Activated CD8-positive, alpha-beta memory T cell treated with anti-CD3 and anti-CD28 coated beads, Interleukin-2, amount 10 ng/mL, durations not matched to agents 7 days and 5 days (primary cell): ENCODE measurements around the gene SLC22A7. TPM values are rescaled to one million over a fixed set of nuclear protein-coding genes. Genes with fewer than 3 reads are reported as not detected.

ENCODE experiments used
- ATAC-seq: fragments of 150-1000 bp; cut with Tn5 transposase; one replicate; pipeline ENCODE4 v1.10.0; 2021; ENCODE audit warnings: moderate library complexity
- CTCF ChIA-PET: fragments of 350-600 bp; sonication (Branson Sonifier 250); formaldehyde crosslinking; loops from one replicate; lab custom pipeline; 2021; ENCODE audit warnings: antibody characterized with exemption; lab: Charles Lee
- DNase-seq: peaks from one replicate; pipeline ENCODE4 v3.0.0-alpha.2; 2020
- H3K27ac Mint-ChIP-seq: one replicate; pipeline ENCODE4 v1.8.0; 2021; ENCODE audit warnings: mild to moderate bottlenecking, mixed read lengths
- H3K27me3 Mint-ChIP-seq: one replicate; pipeline ENCODE4 v1.8.0; 2021; ENCODE audit warnings: mixed read lengths
- H3K36me3 Mint-ChIP-seq: one replicate; pipeline ENCODE4 v1.8.0; 2021; ENCODE audit warnings: mild to moderate bottlenecking, mixed read lengths
- H3K4me1 Mint-ChIP-seq: one replicate; pipeline ENCODE4 v1.8.0; 2021; ENCODE audit warnings: mixed read lengths
- H3K4me3 Mint-ChIP-seq: one replicate; pipeline ENCODE4 v1.8.0; 2021; ENCODE audit warnings: mild to moderate bottlenecking, moderate library complexity, mixed read lengths
- H3K9me3 Mint-ChIP-seq: one replicate; pipeline ENCODE4 v1.8.0; 2022; ENCODE audit warnings: low read depth, mixed read lengths
- total RNA-seq, 2 experiments: library from RNA; stranded (reverse); gene quantifications; one replicate each; pipeline ENCODE4 v1.2.3, GENCODE V29; 2021

The SLC22A7 gene
- total RNA-seq, 2 experiments from 2014 or later, result not detected

DNA sequence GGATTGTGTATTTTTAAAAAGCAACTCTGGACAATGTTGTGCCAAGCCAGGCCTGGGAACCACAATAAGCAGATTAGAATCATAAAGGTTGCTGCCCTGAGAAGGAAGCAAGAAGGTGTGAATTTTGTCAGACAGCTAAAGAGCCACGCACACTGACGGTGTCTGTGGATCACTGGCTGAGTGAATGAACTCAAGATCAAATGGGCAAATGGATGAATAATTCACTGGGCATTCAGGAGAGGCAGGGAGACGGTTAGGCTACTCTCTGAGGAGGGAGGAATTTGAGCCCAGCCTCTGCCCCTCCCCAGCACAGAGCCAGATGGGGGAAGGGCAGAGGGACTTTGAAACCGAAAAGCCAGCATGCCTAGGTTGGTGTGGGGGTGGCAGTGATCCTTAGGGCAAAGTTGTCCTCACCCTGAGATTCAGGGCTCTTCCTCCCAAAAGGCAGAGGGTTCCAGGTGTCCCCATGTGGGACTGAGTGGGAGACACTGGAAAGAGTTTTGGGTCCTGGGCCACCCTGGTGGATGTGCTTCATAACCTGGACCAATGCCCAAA is 19.5 kb upstream of the SLC22A7 start:
- ATAC-seq (no peak), DNase-seq (no peak)
- H3K36me3 Mint-ChIP-seq, result no peaks in the 10 kb centered on the region
- no peaks in the 10 kb centered on the region for H3K9me3 Mint-ChIP-seq
- peaks cover 17% of the 10 kb centered on the region for H3K4me1 Mint-ChIP-seq
- H3K4me3 Mint-ChIP-seq, result no peak overlapping the region
- peaks cover 55% of the 10 kb centered on the region for H3K27me3 Mint-ChIP-seq
- H3K27ac Mint-ChIP-seq, result peak overlapping the region; percentile 33
- CTCF ChIA-PET, result interaction anchor here (0.6 kb wide), 1 partner anchor 186 kb away, joined by 3 read pairs; no protein-coding TSS in a partner anchor

DNA sequence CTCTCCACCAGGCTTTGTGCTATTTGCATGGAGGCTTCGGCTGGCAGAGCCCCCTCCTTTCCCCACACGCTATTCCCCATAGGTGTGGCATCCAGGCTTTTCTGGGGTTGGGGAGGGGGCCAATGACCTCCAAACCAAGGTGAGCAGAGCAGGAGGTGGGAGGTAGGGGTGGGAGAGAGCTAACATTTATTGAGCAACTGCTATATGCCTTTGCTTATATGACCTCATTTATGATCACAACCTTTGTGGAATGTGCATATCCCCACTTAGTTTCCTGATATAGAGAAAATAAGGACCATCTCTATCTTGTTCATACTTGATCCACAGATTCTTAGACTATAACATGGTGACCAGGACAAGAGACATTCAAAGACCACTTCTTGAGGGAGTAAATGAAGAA is 17.8 kb upstream of the SLC22A7 start:
- no peak for DNase-seq
- Mint-ChIP-seq H3K27ac (no peak overlapping the region), H3K4me3 (no peak overlapping the region), H3K27me3 (peaks cover 44% of the 10 kb centered on the region), H3K4me1 (peaks cover 5% of the 10 kb centered on the region), H3K9me3 (no peaks in the 10 kb centered on the region), H3K36me3 (no peaks in the 10 kb centered on the region)
- CTCF ChIA-PET, result interaction anchor here (1.0 to 1.2 kb wide), 2 partner anchors 51 to 118 kb away, joined by 3 to 4 read pairs; partner anchors contain the start of gene DNPH1
- ATAC-seq, result no peak

DNA sequence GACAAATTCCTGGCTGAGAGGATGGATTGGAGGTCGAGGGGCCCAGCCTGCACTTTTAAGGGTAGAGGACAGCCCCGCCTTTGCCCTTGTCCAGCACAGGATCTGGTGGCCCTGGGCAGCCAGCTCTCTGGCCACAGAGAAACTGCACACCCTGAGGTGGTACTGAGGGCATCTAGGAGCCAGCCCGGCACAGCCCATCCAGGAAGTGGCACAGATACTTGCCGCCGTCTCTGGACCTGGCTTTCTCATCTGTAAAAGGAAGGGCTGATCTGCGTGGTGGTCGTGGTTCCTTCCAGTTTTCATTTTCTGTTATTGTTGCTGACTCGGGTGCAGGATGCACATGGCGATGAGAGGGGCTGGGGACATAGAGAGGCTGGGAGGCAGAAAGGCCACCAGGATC is 16.0 kb upstream of the SLC22A7 start:
- Mint-ChIP-seq H3K27me3 (peaks cover 41% of the 10 kb centered on the region), H3K36me3 (no peaks in the 10 kb centered on the region), H3K4me1 (no peaks in the 10 kb centered on the region), H3K4me3 (no peak overlapping the region), H3K9me3 (no peaks in the 10 kb centered on the region), H3K27ac (no peak overlapping the region)
- DNase-seq, result no peak
- ATAC-seq, result no peak
- CTCF ChIA-PET, result no interaction called here

DNA sequence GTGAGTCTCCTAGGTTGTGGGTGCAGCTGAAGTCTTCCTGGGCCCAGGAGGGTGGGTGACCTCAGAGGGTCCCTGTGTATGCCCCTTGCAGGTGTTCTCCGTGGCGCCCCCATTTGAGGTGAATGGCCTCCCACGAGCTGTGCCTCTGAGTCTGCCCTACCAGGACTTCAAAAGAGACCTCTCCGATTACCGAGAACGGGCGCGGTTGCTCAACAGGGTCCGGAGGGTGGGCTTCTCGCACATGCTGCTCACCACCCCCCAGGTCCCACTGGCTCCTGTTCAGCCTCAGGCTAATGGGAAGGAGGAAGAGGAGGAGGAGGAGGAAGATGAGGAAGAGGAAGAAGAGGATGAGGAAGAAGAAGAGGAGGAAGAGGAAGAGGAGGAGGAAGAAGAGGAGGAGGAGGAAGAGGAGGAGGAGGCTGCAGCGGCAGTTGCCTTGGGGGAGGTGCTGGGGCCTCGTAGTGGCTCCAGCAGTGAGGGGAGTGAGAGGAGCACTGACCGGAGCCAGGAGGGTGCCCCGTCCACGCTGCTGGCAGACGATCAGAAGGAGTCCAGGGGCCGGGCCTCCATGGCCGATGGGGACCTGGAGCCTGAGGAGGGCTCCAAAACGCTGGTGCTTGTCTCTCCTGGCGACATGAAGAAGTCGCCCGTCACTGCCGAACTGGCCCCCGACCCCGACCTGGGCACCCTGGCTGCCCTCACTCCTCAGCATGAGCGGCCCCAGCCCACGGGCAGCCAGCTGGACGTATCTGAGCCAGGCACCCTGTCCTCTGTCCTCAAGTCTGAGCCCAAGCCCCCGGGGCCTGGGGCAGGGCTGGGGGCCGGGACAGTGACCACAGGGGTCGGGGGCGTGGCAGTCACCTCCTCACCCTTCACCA is 15.2 kb upstream of the SLC22A7 start:
- peaks cover 38% of the 10 kb centered on the region for H3K27me3 Mint-ChIP-seq
- ATAC-seq (no peak), DNase-seq (no peak)
- H3K36me3 Mint-ChIP-seq, result no peaks in the 10 kb centered on the region
- CTCF ChIA-PET, result no interaction called here
- no peak overlapping the region for H3K27ac Mint-ChIP-seq
- H3K9me3 Mint-ChIP-seq, result no peaks in the 10 kb centered on the region
- no peak overlapping the region for H3K4me3 Mint-ChIP-seq
- no peaks in the 10 kb centered on the region for H3K4me1 Mint-ChIP-seq

DNA sequence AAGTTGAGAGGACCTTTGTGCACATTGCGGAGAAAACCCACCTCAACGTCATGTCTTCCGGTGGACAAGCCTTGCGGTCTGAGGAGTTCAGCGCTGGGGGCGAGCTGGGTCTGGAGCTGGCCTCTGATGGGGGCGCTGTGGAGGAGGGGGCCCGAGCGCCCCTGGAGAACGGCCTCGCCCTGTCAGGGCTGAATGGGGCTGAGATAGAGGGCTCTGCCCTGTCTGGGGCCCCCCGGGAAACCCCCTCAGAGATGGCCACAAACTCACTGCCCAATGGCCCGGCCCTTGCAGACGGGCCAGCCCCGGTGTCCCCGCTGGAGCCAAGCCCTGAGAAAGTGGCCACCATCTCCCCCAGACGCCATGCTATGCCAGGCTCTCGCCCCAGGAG is 14.6 kb upstream of the SLC22A7 start:
- Mint-ChIP-seq H3K4me3 (no peak overlapping the region), H3K4me1 (no peaks in the 10 kb centered on the region), H3K9me3 (no peaks in the 10 kb centered on the region), H3K27me3 (peaks cover 37% of the 10 kb centered on the region), H3K27ac (no peak overlapping the region), H3K36me3 (no peaks in the 10 kb centered on the region)
- no peak for ATAC-seq
- CTCF ChIA-PET, result no interaction called here
- no peak for DNase-seq

DNA sequence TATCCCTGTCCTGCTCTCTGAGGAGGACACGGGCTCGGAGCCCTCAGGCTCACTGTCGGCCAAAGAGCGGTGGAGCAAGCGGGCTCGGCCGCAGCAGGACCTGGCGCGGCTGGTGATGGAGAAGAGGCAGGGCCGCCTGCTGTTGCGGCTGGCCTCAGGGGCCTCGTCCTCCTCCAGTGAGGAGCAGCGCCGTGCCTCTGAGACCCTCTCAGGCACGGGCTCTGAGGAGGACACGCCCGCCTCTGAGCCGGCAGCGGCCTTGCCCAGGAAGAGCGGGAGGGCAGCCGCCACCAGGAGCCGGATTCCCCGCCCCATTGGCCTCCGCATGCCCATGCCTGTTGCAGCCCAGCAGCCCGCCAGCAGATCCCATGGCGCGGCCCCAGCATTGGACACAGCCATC is 14.2 kb upstream of the SLC22A7 start:
- ATAC-seq, result no peak
- H3K27ac Mint-ChIP-seq, result no peak overlapping the region
- no peaks in the 10 kb centered on the region for H3K9me3 Mint-ChIP-seq
- peaks cover 35% of the 10 kb centered on the region for H3K27me3 Mint-ChIP-seq
- CTCF ChIA-PET, result no interaction called here
- H3K4me1 Mint-ChIP-seq, result no peaks in the 10 kb centered on the region
- H3K36me3 Mint-ChIP-seq, result no peaks in the 10 kb centered on the region
- H3K4me3 Mint-ChIP-seq, result no peak overlapping the region
- DNase-seq, result no peak

DNA sequence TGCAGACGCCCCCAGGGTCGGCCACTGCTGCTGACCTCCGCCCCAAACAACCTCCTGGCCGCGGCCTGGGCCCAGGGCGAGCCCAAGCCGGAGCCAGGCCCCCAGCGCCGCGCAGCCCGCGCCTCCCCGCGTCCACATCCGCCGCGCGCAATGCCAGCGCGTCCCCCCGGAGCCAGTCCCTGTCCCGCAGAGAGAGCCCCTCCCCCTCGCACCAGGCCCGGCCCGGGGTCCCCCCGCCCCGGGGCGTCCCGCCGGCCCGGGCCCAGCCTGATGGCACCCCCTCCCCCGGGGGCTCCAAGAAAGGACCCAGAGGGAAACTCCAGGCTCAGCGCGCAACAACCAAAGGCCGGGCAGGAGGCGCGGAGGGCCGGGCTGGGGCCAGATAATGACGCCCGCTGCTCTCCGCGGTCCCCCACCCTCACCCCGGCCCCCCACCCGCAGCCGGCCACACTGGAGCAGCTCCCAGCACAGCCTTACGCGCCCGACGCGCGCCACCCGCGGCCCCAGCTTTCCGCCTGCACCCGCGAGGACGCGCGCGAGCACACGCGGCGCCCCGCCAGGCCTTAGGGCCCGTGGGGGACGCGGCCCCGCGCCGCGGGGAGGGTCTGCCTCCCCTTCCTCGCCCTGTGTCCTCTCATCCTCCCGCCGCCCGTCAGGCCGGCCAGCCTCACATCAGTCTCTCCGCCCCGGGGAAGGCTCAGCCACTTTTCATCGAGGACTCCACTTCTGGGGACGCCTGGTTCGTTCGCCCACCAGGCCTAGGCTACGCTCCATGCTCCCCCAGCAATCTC is 12.9 kb upstream of the SLC22A7 start:
- Mint-ChIP-seq H3K27me3 (peaks cover 35% of the 10 kb centered on the region), H3K9me3 (no peaks in the 10 kb centered on the region), H3K4me1 (no peaks in the 10 kb centered on the region), H3K4me3 (no peak overlapping the region), H3K27ac (no peak overlapping the region), H3K36me3 (no peaks in the 10 kb centered on the region)
- DNase-seq, result no peak
- ATAC-seq, result no peak
- CTCF ChIA-PET, result interaction anchor here (1.6 kb wide), 1 partner anchor 22 kb away, joined by 3 read pairs; no protein-coding TSS in a partner anchor

DNA sequence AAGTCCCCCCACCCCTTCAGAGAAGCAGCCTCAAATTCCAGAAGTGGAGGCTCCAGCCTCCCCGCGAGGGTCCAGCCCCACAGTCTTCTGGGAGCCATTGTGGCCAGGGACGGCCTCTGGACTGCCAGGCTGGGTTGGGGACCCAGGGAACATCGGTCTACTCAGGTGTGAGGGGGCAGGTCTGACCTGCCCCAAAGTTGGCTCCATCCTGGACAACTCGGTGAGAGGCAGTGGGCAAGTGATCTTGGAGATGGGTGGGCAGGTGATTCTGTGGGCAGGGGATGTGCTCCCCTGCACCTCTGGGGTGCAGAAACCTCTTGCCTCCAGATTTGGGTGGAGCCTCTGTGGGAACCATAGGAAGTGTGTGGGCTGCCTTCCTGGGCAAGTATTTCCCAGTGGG is 12.2 kb upstream of the SLC22A7 start:
- Mint-ChIP-seq H3K4me3 (no peak overlapping the region), H3K36me3 (no peaks in the 10 kb centered on the region), H3K4me1 (no peaks in the 10 kb centered on the region), H3K9me3 (no peaks in the 10 kb centered on the region), H3K27me3 (peaks cover 30% of the 10 kb centered on the region), H3K27ac (no peak overlapping the region)
- CTCF ChIA-PET, result interaction anchor here (1.6 kb wide), 1 partner anchor 23 kb away, joined by 3 read pairs; no protein-coding TSS in a partner anchor
- no peak for DNase-seq
- no peak for ATAC-seq

DNA sequence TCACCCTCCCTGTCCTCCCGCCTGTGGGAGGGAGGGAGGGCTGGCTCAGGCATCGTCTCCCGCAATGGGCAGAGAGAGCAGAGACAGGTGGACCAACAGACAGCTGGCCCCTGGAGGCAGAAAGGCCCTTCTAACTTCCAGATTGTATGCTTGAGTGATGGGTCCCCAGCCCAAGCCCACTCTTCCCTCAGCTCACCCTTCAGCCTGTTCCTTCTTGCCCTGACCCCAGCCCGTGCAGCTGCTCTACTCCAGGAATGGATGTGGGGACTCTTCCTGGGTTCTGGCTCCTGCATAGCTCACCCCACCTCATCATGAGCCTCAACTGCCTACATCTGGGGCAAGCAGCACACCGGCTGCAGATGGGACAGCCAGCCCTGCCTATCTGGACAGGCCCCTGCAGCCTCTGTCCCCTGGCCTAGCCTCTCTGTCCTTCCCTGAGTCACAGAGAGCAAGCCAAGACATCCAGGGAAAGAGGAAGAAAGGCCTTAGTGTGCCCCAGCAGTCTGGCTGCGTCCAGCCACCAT is 11.5 kb upstream of the SLC22A7 start:
- CTCF ChIA-PET, result interaction anchor here (1.1 kb wide), 1 partner anchor 9 kb away, joined by 3 read pairs; no protein-coding TSS in a partner anchor
- Mint-ChIP-seq H3K9me3 (no peaks in the 10 kb centered on the region), H3K4me3 (no peak overlapping the region), H3K27ac (no peak overlapping the region), H3K36me3 (no peaks in the 10 kb centered on the region), H3K4me1 (no peaks in the 10 kb centered on the region), H3K27me3 (peaks cover 26% of the 10 kb centered on the region)
- ATAC-seq (no peak), DNase-seq (no peak)

DNA sequence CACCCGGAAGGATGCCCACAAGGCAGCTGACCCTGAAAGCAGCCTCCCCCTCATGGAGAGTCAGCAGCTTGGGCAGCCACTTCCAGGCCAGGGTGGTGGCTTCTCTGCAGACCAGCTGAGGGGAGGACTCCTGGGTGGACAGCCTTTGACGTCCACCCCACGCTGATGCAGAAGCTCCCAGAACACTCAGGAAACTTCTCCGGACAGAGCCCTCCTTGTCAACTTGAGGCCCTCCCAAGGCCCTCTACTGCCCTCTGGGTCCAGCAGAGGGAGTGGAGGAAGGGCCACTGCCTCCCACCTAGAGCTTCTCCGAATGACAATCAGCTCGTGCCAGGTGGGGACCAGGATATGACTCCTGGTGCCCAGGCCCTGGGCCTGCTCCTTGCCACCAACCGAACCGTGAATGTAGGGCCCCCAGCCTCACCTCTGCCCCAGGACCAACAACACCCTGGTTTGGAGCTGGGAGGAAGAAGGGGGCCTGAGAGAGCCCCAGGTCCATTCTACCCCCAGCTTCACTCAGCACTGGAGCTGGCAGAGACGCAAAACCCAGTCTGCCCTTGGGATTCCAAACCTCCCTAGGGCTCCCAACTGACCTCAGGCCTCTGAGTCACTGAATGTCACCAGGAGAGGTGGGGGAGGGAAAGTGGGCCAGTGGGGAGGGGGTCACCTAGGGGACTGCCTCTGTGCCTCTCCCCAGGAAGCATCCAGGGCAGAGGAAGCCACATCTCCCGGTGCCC is 10.9 kb upstream of the SLC22A7 start:
- CTCF ChIA-PET, result interaction anchor here (1.1 kb wide), 1 partner anchor 10 kb away, joined by 3 read pairs; no protein-coding TSS in a partner anchor
- no peaks in the 10 kb centered on the region for H3K9me3 Mint-ChIP-seq
- no peaks in the 10 kb centered on the region for H3K4me1 Mint-ChIP-seq
- no peak overlapping the region for H3K4me3 Mint-ChIP-seq
- H3K27me3 Mint-ChIP-seq, result peaks cover 24% of the 10 kb centered on the region
- DNase-seq (no peak), ATAC-seq (no peak)
- H3K36me3 Mint-ChIP-seq, result no peaks in the 10 kb centered on the region
- no peak overlapping the region for H3K27ac Mint-ChIP-seq

DNA sequence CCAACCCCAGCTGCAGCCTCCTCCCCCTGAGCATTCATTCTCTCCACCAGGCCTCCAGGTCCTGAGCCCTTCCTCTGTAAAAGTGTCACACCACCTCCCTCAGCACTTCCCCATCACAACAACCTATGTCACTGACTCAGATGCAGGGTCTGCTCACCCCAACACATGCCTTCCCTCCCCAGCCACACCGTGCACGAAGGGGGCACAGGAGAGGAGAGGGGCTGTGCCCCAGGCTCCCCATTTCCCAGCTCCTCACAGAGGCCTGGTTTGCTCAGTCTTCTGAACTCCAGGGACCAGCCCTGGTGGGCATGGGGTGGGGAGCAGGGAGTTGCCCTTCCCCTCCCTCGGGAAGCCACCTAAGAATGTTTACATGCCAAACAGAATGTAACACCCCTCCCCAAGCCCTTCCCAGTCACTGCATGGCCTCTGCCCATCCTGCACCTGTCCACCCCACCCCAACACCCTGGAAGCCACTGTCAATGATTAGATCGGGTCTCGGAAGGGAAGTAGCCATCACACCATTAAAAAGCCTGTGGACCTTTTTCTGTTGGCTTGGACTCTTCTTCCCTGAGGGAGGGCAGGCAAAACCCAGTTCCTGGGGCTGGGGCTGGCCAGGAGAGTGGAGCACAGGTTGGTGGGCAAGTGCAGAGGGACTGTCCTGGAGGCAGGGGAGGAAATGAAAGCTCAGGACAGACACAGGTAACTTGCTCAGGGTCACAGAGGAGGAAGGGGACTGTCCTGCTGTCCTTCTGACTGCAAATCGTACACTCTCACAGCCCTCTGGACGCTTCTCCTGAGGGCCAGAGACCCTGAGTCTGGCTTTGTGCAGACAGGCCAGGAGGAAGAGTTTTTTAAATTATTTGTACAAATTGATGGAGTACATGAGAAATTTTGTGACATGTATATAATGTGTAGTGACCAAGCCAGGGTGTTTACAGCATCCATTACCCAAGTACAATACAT is 10.1 kb upstream of the SLC22A7 start:
- Mint-ChIP-seq H3K4me1 (no peaks in the 10 kb centered on the region), H3K27me3 (peaks cover 24% of the 10 kb centered on the region), H3K9me3 (no peaks in the 10 kb centered on the region), H3K27ac (no peak overlapping the region), H3K4me3 (no peak overlapping the region), H3K36me3 (no peaks in the 10 kb centered on the region)
- no peak for DNase-seq
- CTCF ChIA-PET, result no interaction called here
- ATAC-seq, result no peak
